NCI-H2081 treated with DMSO at 0.1 percent for 48 hours (cell line): ENCODE measurements around the gene XYLT1.
"Not testable (repeated sequence)": the region's sequence is repeated elsewhere in the genome, so short reads cannot be mapped to it uniquely, and the experiment has no call there.

Source experiments
- DNase-seq: peaks from one replicate; lab custom pipeline; 2025; lab: John Stamatoyannopoulos, UW

The XYLT1 gene

DNA sequence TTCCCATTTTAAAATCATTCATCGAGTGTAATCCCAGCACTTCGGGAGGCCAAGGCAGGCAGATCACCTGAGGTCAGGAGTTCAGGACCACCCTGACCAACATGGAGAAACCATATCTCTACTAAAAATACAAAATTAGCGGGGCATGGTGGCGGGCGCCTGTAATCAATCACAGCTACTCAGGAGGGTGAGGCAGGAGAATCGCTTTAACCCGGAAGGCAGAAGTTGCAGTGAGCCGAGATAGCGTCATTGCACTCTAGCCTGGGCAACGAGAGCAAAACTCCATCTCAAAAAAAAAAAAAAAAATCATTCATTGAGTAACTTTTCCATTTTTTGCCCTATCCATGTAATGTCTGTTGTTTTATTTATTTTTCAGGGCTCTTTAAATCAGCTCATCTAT is 135.4 kb downstream of the XYLT1 start:
- not testable (repeated sequence) for DNase-seq

DNA sequence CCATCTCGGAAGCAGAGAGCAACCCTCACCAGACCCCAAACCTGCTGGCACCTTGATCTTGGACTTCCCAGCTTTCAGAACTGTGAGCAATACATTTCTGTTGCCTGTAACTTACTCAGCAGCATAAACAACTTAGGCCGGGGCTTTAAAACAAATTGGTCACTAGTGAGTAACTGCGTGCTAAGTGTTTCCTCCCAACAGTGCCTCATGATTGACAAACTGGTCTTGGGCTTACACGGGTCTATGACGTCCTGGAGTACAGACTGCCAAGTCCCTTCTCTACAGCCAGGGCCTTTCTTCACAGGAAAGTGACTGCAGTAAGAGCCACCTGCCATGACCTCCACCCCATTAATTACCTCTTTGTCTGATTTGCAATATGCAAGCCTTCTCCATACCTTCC is 136.7 kb downstream of the XYLT1 start:
- DNase-seq, result no peak

DNA sequence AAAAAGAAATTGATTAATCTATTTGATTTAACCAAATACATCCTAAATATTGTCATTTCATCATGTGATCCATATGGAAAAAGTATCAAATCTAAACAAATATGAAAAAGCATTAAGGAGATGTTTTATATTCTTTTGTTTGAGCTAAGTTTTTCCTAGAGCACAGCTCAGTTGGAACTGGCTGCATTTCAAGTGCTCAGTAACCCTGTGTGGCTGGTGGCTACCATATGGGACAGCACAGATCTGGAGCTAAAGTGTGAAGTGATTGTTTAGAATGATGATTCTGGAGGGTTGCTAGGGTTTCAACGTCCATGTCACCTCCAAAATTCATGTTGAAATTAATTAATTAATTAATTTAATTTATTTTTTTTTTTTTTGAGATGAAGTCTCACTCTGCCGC is 137.5 kb downstream of the XYLT1 start:
- no peak for DNase-seq

DNA sequence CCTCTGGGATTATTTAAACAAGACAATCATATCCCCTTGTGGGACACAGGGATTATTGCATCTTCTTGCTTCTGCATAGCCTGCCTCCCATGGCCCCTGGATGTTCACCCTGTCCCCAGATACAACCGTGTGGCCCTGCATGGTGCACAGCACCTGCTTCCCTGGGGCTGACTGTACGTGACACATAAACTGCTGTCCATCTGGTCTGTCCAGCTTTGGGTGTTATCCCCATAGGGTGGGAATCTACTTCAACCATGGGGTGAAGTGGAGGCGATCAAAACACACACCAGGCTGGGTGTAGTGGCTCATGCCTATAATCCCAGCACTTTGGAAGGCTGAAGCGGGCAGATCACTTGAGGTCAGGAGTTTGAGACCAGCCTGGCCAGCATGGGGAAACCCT is 138.8 kb downstream of the XYLT1 start:
- DNase-seq, result no peak

DNA sequence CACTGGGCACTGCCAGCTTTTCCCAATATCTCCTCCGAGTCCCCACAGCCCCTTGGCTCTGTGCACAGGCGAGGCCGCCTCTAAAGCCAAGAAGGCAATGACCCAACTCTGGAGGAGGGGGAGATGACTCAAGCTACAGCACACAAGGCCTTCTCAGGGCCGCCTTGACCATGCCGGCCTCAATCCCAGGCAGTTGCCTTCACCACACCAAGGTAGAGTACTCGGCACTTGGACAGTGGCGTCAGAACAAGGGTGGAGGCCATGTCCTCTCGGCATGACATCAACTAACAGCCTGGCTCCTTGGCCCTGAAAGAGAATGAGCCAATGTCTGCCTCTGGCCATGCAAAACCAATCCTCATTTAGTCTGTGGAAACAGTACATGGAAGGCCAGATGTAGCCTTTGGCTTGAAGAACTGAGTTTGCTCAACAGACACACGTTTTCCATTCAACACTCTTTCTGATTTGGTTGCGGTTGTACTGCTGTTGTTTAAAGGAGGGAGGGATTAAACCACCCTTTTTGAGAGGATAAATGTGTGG is 139.6 kb downstream of the XYLT1 start:
- no peak for DNase-seq

DNA sequence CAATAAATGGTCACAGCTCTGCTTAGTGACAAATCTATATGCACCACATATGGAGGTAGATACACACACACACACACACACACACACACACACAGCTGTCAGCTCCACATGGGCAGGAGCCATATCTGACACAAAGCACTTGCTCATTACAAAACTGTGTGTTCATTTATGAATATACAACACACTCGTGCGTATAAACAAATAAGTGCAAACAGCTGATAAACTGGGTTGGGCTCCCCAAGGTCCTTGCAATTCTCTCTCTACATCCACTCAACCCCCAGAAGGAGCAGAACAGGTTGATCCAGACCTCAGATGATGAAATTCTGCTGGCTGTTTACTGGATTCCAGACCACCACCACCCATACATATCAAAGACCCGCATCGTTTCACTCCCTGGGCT is 140.7 kb downstream of the XYLT1 start:
- no peak for DNase-seq

DNA sequence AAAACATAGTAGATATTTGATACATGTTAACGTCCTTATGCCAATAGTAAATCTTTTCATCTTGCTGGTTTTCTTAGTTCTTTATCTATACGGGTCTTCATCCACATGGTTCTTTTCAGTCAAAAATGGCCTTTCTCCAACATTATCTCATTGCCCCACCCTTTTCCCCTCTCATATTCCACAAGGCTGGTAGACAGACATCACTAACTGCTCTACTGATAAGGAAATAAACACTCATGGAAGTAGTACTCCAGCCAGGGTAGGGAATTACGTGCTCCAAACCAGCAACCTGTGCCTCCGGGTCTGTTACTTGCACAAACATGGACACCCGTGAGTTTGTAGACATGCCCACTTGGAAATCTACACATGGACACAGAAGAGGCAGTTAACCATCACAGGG is 141.4 kb downstream of the XYLT1 start:
- no peak for DNase-seq

DNA sequence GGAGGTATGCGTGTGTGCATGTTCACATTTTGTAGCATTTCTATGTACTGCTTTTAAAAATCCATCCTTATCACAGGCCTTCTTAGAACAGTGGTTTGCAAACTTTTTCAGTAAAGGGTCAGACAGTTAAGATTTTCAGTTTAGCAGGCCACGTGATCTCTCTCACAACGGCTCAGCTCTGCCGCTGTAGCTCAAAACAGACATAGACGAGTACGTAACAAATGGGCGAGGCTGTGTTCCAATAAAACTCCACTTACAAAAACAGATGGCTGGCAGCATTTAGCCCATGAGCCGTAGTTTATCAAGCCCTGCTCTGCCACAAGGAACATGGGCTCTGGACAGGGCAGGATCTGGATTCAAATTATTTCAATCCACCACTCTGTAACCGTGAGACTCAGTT is 141.8 kb downstream of the XYLT1 start:
- no peak for DNase-seq

DNA sequence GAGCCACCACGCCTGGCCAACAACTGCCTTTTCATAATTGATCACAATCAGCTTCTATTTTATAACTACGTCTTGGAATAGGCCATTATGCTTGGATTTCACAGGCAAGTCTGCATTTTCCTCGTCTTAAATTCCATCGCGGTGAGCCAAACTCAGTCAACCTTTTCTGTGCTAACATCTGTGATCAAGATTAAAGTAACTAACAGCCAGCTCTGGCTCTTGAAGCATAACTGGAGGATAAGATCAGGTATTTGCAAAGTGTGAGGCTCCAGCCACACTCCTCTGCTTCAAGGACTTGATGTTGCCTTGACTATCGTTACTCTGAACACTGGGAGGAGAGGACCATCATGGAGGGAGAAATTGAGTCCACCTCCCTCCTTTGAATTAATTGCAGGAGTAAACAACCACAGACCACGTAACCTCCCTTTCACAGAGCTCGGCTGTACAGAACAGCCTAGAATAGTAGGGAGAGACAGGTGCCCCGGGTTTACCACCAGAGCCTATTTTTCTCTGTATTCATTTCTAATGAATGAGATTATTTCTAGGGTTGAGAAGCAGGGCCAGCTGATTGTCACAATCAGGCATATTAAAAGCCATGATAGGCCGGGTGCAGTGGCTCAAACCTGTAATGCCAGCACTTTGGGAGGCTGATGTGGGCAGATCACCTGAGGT is 143.0 kb downstream of the XYLT1 start:
- no peak for DNase-seq

DNA sequence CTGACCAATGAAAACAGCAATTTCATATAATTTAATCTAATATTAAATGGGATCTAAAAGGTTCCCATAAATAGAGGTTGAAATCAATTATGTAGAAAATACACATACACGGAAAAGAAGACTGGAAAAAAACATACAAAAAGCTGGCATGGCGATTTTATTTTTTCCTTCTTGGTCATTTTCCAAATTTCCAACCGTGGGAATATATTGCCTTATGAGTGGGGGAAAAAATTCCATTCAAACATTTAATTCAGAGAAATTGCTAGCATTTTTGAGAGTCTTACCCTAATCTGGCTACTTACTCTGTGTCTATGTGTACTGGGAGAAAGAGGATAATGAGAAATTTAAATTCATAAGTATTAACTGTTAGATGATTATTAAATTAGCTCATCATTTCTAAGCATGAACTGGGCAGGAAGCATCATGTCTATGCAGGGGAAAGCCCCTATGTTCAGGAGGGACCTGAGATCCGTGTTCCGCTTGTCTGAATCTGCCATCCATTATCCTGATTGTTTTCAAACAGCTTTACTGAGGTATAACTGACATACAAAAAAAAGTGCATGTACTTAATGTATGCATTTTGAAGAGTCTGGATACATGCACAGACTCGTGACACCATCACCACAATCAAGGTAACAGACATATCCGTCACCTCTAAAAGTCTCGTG is 145.2 kb downstream of the XYLT1 start:
- DNase-seq, result no peak

DNA sequence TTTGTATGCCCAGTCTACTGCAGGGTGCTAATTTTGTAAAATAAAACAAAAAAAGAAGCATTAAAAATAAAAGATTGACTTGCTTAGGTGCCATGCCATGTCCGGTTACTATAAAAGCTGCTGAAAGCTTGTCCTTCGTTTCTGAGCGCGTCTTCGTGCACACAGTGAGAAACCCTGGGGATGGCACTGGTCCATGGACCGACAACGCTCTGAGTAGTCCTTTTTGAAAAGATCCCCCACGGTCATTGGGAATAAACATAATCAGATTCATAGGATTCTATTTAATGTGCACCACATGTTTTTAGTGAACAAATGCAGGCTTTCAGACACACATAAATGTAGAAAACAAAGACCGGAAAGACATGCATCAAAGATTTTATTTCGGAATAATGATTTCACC is 146.3 kb downstream of the XYLT1 start:
- DNase-seq, result no peak

DNA sequence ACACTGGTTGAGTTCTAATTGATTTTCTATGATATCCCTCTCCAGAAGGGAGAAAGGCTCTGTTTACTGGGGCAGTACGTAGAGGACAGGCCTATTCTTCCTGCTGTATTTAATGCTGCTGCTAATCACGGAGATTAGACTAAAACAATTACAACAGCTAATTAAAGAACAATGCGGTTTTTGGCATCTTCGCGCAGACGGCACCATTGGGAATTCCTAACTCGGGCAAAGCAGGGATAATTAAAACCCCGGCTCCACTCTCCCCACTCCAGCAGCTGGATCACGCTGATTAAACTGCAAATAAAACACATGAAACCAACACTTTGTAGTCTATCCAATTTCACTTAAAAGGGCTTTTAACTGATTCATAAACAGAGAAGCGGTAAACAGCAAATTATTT is 147.6 kb downstream of the XYLT1 start:
- no peak for DNase-seq

DNA sequence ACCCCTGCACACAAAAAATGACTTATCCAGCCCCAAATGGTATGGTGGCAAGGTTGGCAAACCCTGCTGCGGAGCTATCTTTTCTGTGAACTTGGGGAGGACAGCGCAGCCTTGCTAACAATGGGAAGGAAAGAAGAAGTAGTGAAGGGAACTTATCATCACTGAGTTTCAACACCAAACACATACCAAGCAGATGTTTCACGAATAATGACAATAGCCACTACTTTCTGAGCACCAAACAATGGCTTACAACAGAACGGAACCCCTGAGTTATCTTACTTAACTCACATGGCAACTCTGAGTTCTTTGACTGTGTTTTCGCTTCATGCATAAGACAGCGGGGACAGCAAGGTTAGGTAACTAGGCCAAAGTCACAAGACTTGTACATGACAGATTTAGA is 148.9 kb downstream of the XYLT1 start:
- DNase-seq, result no peak

DNA sequence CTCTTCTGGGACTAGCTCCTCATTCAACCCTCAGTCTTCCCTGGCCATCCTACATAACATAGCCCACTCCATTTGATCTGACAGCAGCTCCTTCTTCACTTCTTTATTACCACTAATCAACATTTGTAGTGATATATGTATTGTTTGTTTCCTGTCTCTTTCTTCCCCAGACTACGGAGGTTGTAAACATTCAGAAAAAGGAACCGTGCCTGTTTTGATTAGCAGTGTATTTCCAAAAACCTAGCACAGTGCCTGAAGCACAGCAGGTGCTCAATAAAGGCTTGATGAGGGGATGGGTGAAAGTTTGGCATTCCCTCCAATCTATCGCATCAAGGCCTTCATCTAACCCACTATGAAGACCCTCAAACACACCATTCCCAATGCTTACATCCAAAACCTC is 150.8 kb downstream of the XYLT1 start:
- no peak for DNase-seq

DNA sequence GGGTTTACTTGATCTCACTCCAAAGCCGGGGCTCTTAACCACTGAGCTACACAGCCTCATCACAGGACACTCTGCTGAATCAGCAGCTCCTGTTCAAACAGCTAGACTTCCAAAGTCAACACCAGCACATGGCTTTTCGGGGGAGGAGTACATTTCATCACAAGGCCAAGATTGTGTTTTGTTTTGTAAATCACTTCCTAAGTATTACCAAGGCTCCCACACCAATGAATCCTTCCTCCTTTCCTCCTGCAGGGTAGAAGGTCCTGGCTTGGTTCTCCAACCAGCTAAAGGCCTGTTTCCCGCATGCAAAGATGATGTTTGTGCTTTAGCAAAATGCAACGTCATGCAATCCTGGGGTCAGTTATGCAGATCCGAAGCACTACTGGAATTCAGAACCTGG is 152.5 kb downstream of the XYLT1 start:
- DNase-seq, result no peak

DNA sequence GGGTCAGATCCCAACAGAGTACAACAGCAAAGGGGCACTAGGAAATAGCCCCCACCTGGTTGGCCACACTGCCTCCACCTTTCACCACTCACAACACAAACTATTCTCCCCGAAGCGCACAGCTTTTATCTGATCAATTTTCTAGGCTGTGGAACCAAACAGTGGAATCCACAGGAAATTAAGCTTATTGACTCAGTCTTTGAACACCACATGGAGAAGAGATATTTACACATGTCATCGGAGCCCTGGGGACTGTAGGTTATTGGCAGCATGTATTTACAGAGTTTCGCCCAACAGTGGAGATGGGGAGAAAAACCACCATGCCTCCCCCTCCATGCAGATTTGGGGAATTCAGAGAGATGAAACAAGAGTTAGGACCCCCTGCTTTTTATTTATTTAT is 154.8 kb downstream of the XYLT1 start:
- no peak for DNase-seq

DNA sequence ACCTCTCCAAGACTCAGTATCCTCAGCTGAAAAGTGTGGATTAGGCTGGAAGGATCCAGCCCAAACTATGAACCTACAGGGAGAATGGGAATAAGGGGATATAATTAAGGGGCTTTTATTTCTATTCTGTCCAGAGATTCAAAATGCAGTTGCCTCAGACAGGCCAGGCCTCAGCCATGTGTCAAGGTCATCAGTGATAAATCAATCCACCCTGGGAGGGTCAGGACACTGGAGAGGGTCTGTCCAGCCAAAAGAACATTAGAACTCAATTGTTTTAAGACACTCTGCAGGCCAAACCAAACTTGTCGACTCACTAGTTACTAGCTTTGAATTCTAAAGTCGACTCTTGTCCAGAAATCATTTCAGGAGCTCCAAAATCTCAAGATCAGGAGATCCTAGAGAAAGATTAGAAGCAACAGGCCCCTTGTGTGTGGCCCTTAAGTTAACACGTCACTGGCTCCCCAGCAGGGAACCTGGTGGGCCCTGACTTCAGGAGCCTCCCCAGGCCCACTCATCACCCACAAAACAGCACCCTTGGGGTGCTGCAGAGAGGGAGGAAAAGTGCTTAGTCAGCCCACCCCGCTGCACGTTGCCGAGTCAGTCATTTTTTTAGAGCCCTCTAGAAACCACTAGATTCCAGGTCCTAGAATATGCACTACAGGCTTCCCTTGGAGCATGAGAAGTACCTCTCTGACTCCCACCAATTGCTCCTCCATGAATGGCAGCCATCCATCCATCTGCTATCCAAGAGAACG is 156.8 kb downstream of the XYLT1 start:
- DNase-seq, result no peak

DNA sequence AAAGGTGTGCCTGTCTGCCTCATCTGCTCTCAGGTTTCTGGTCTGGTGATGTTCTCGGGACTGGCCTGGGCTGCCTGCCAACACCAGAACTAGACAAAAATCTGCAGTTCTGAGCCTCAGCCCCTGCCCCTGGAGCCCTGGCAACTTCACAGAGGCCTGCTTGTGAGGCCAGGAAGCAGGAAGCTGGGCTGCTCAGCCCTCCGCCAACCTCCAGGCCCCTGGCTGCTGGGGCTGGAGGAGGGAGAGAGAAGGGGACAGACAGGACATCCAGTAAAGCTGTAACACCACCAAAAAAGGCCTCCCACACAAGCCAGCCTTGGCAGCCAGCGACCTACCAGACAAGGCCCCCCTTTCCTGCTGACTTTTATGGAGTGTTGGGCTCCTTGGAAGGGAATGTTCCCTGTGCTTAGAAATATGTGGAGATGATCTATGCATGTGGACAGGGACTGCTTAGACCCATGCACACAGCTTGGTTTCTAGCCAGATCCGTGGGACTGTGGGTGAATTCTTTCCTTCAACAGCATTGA is 157.6 kb downstream of the XYLT1 start:
- no peak for DNase-seq

DNA sequence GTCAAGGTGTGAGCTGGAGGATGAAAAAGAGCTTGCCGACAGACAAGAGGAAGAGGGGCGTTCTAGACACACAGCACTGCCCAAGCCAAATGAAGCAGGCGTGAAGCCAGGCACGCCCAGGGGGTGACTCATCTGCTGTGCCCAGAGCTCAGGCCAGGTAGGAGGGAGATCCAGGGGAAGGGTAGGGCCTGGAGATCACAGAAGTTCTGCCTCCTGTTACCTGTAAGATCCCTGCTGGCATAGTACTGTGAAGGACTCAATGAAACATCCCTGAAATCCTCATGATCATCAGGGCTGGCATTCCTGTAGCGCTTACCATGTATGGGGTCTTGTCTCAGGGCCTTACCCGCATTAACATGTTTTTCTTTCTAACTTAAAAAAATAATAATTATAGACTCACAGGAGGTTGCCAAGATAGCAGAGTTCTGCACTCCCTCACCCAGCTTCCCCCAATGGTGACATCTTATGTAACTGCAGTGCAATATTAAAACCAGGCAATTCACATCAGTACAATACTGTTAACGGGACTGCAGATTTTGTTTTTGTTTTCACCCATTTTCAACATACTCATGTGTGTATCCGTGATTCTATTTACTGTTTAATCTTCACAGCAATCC is 158.6 kb downstream of the XYLT1 start:
- no peak for DNase-seq

DNA sequence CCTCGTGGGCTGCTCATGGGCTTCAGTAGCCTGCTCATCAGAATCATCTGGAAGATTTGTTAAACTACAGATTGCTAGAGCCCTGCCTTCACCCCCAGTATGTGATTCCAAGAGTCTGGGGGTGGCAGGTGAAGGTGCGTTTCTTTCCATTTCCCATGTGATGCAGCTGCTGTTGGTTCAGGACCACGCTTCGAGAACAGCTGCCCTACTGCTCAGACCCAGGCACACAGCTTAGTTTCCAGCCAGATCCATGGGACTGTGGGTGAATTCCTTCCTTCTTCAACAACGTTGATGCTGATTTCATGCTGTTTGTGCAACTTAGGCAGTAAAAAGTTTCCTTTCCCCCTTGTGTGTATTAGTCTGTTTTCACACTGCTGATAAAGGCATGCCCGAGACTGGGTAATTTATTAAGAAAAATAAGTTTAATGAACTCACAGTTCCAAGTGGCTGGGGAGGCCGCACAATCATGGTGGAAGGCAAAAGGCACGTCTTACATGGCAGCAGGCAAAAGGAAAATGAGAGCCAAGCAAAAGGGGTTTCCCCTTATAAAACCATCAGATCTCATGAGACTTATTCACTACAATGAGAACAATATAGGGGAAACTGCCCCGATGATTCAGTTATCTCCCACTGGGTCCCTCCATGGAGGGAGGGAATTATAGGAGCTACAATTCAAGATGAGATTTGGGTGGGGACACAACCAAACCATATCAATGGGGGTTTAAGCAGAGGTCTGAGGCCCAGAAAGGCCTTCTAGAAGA is 159.2 kb downstream of the XYLT1 start:
- no peak for DNase-seq

DNA sequence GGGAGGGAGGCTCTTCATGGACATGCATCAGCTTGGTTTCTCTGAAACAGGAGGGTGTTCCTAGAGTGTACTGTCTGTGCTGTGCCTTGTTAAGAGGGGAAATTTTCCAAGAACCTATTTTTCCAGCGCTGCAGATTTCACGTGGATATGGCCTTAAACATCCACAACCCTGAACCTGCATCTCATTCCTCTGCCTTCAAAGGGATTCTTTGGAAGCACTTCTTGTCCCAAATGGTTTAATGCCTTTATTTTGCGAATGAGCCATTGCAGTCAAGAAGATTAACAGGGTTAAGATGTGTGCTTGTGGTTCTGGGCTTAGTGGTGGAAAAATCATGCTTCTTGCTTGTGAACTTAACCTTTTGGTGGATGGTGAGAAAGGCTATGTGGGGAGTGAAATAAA is 161.2 kb downstream of the XYLT1 start:
- DNase-seq, result no peak

DNA sequence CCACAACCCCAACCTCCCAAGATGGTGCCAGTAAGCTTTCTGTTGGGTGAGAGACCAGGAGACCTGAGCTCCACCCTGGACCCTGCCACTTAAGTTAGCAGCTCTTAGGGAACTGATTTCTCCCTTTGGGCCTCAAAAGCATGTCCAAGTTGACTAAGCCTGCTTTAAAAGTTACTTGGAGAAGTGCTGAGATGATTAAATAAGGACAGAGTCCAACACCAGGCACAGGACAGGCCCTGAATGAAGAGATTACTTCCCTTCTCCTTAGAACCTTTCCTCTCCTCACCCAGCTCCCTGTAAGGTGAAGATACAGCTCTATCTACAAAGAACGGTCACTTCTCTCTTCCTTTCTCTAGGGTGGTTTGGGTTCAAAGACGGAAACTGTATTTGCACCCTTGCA is 162.6 kb downstream of the XYLT1 start:
- DNase-seq, result no peak
